C1 segment of cervical spinal cord (tissue), 14 donors: ENCODE measurements around the gene PRH1.

ENCODE experiments used
- DNase-seq, 14 donors: peaks; one replicate each; lab custom pipeline; 2025; lab: John Stamatoyannopoulos, UW

The PRH1 gene

GRCh38 chr12:10842862-10843261 is 41.2 kb downstream of the PRH1 start:
- no peak for DNase-seq

GRCh38 chr12:10838461-10838860 is 45.6 kb downstream of the PRH1 start:
- DNase-seq, result no peak
